H9 (cell line): ENCODE measurements around the gene ARPC1B. TPM values are rescaled to one million over a fixed set of nuclear protein-coding genes. Genes with fewer than 3 reads are reported as not detected.

ENCODE experiments used
- DNase-seq: peaks from one replicate; pipeline ENCODE4 v3.0.0-alpha.2; 2017
- H2AFZ ChIP-seq: one replicate; pipeline ENCODE4 v1.6.1; 2013; ENCODE audit warnings: mild to moderate bottlenecking, low read length, control low read depth, moderate library complexity
- H2AK5ac ChIP-seq: 2 replicates; pipeline ENCODE4 v1.6.1; 2013; ENCODE audit warnings: low read length, control low read depth, mixed read lengths; ENCODE audit not compliant: insufficient read length
- H2BK120ac ChIP-seq: one replicate; pipeline ENCODE4 v1.6.1; 2013; ENCODE audit warnings: low read depth, mild to moderate bottlenecking, low read length, control low read depth, inconsistent platforms; ENCODE audit not compliant: poor library complexity, severe bottlenecking
- H2BK12ac ChIP-seq: 2 replicates; pipeline ENCODE4 v1.6.1; 2013; ENCODE audit warnings: low read length, control low read depth, mixed read lengths, low read depth; ENCODE audit not compliant: insufficient read length
- H2BK15ac ChIP-seq: 2 replicates; pipeline ENCODE4 v1.6.1; 2013; ENCODE audit warnings: low read depth, low read length, control low read depth
- H2BK20ac ChIP-seq: one replicate; pipeline ENCODE4 v1.6.1; 2013; ENCODE audit warnings: low read depth, mild to moderate bottlenecking, low read length, control low read depth, inconsistent platforms; ENCODE audit not compliant: poor library complexity, severe bottlenecking
- H2BK5ac ChIP-seq: 2 replicates; pipeline ENCODE4 v1.6.1; 2013; ENCODE audit warnings: low read length, control low read depth, mixed read lengths; ENCODE audit not compliant: insufficient read length
- H3K14ac ChIP-seq: 2 replicates; pipeline ENCODE4 v1.6.1; 2013; ENCODE audit warnings: low read length, control low read depth; ENCODE audit not compliant: insufficient read depth
- H3K18ac ChIP-seq: 2 replicates; pipeline ENCODE4 v1.6.1; 2013; ENCODE audit warnings: low read depth, mild to moderate bottlenecking, mixed read lengths, low read length, control low read depth; ENCODE audit not compliant: insufficient read length
- H3K23ac ChIP-seq: 2 replicates; pipeline ENCODE4 v1.6.1; 2013; ENCODE audit warnings: low read length, control low read depth, mixed read lengths, low read depth; ENCODE audit not compliant: insufficient read length
- H3K23me2 ChIP-seq: 2 replicates; pipeline ENCODE4 v1.6.1; 2013; ENCODE audit warnings: low read depth, mild to moderate bottlenecking, mixed read lengths, low read length, control low read depth; ENCODE audit not compliant: insufficient read length, poor library complexity, severe bottlenecking
- H3K27ac ChIP-seq: 2 replicates; pipeline ENCODE4 v1.5.1; 2013; ENCODE audit warnings: low read length, control low read depth, mixed read lengths, low read depth; ENCODE audit not compliant: insufficient read length
- H3K27me3 ChIP-seq: 2 replicates; pipeline ENCODE4 v1.6.1; 2013; ENCODE audit warnings: low read length, control low read depth, inconsistent platforms; ENCODE audit not compliant: insufficient read depth
- H3K4ac ChIP-seq: 2 replicates; pipeline ENCODE4 v1.6.1; 2013; ENCODE audit warnings: low read depth, mild to moderate bottlenecking, control low read depth, inconsistent platforms, low read length, moderate library complexity
- H3K4me1 ChIP-seq: 2 replicates; pipeline ENCODE4 v1.6.1; 2013; ENCODE audit warnings: low read length, control low read depth, inconsistent platforms; ENCODE audit not compliant: insufficient read depth
- H3K4me2 ChIP-seq: 2 replicates; pipeline ENCODE4 v1.6.1; 2013; ENCODE audit warnings: low read length, control low read depth, mixed read lengths; ENCODE audit not compliant: insufficient read length, insufficient read depth
- H3K56ac ChIP-seq: 2 replicates; pipeline ENCODE4 v1.6.1; 2013; ENCODE audit warnings: low read depth, mild to moderate bottlenecking, mixed read lengths, low read length, control low read depth; ENCODE audit not compliant: insufficient read length
- H3K79me1 ChIP-seq: 2 replicates; pipeline ENCODE4 v1.6.1; 2013; ENCODE audit warnings: low read depth, mild to moderate bottlenecking, moderate library complexity, low read length, control low read depth, inconsistent platforms; ENCODE audit not compliant: insufficient read depth, poor library complexity, severe bottlenecking
- H3K79me2 ChIP-seq: 2 replicates; pipeline ENCODE4 v1.6.1; 2013; ENCODE audit warnings: low read length, control low read depth, inconsistent platforms; ENCODE audit not compliant: insufficient read depth
- H3K9ac ChIP-seq: 2 replicates; pipeline ENCODE4 v1.6.1; 2013; ENCODE audit warnings: low read length, control low read depth, mixed read lengths; ENCODE audit not compliant: insufficient read length; ENCODE audit errors: extremely low read depth
- H3K9me3 ChIP-seq: one replicate; pipeline ENCODE4 v1.6.1; 2013; ENCODE audit warnings: low read depth, low read length, inconsistent platforms; ENCODE audit not compliant: control insufficient read depth
- H3T11ph ChIP-seq: one replicate; pipeline ENCODE4 v1.6.1; 2013; ENCODE audit warnings: mild to moderate bottlenecking, low read length, control low read depth, inconsistent platforms
- H4K20me1 ChIP-seq: one replicate; pipeline ENCODE4 v1.6.1; 2013; ENCODE audit not compliant: control insufficient read depth, insufficient read length, insufficient read depth
- H4K5ac ChIP-seq: 2 replicates; pipeline ENCODE4 v1.6.1; 2013; ENCODE audit warnings: low read depth, mild to moderate bottlenecking, mixed read lengths, low read length, control low read depth; ENCODE audit not compliant: insufficient read length
- H4K8ac ChIP-seq: replicated peaks from 2 replicates; pipeline ENCODE4 v1.6.1; 2013; ENCODE audit warnings: low read length, control low read depth, mixed read lengths, low read depth; ENCODE audit not compliant: insufficient read length
- H4K91ac ChIP-seq: 2 replicates; pipeline ENCODE4 v1.6.1; 2013; ENCODE audit warnings: low read depth, mild to moderate bottlenecking, moderate library complexity, mixed read lengths, low read length, control low read depth; ENCODE audit not compliant: insufficient read length
- H3K27ac Mint-ChIP-seq, 3 experiments: 2 replicates in 2 of 3; 3 replicates in 1 of 3; pipeline ENCODE4 v1.8.0; 2020 to 2021; ENCODE audit warnings: mixed read lengths in 3 of 3, mild to moderate bottlenecking in 1 of 3, moderate library complexity in 1 of 3
- H3K27me3 Mint-ChIP-seq: 2 replicates; pipeline ENCODE4 v1.8.0; 2021; ENCODE audit warnings: low read depth, mild to moderate bottlenecking, moderate library complexity, mixed read lengths
- H3K36me3 Mint-ChIP-seq, 3 experiments: 2 replicates in 2 of 3; 3 replicates in 1 of 3; pipeline ENCODE4 v1.8.0; 2020 to 2021; ENCODE audit warnings: low read depth in 3 of 3, mixed read lengths in 3 of 3; ENCODE audit not compliant: insufficient read depth in 1 of 3
- H3K4me1 Mint-ChIP-seq, 2 experiments: 2 replicates each; pipeline ENCODE4 v1.8.0; 2020; ENCODE audit warnings: mixed read lengths in 2 of 2
- H3K4me3 Mint-ChIP-seq, 2 experiments: 2 replicates in 1 of 2; 3 replicates in 1 of 2; pipeline ENCODE4 v1.8.0; 2020 to 2021; ENCODE audit warnings: mild to moderate bottlenecking in 2 of 2, mixed read lengths in 2 of 2, moderate library complexity in 1 of 2
- H3K9me3 Mint-ChIP-seq, 2 experiments: 2 replicates in 1 of 2; 3 replicates in 1 of 2; pipeline ENCODE4 v1.8.0; 2020; ENCODE audit warnings: mild to moderate bottlenecking in 2 of 2, mixed read lengths in 2 of 2, moderate library complexity in 1 of 2
- WGBS: extraction: QIAGEN DNeasy Blood & Tissue Kit; methylation state at CpG from one replicate; pipeline ENCODE4 v1.1.7; 2013; ENCODE audit warnings: missing lambda C conversion rate, low lambda C conversion rate, mixed read lengths; ENCODE audit not compliant: insufficient read length; ENCODE audit errors: extremely low coverage; 5-methylcytosine and 5-hydroxymethylcytosine counted together
- total RNA-seq: library from RNA; stranded (reverse); gene quantifications from 2 replicates; pipeline ENCODE4 v1.2.1, GENCODE V29; 2021
- TF ChIP-seq, protein P1 (sequence below): fragments of 200-600 bp; sonication (generic); conservative IDR thresholded peaks from 3 replicates; pipeline ENCODE4 v1.8.0; 2021; ENCODE audit warnings: antibody characterized with exemption, mild to moderate bottlenecking

The ARPC1B gene
- total RNA-seq, 1 experiment from 2014 or later: 56.3 TPM

DNA sequence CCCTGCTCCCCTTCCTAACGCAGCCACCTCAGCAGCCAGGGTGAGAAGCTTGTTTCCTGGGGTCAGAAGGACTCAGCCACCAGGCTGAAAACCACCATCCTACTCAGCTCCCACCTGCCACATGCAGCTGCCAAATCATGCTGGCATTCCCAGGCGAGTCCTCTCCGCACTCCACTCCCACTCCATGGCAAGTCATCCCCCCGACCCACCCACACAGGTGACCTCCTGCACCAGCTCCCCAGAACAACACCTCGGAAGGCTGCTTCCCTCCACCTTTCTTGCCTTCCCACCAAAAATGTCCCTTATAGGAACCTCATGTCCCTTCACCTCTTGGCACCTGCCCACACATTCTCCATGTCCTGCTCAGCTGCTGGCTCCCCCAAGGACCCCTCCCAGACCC is 29.2 kb downstream of the ARPC1B start:
- no peaks in the 10 kb centered on the region for H3K9me3 Mint-ChIP-seq
- peaks cover 14% of the 10 kb centered on the region in 2 experiments for H3K4me1 Mint-ChIP-seq
- Histone ChIP-seq H3K27me3 (no peaks in the 10 kb centered on the region), H3K23ac (no peak overlapping the region), H2BK120ac (no peak overlapping the region), H3K14ac (no peak overlapping the region), H3K4me1 (no peaks in the 10 kb centered on the region), H4K20me1 (no peaks in the 10 kb centered on the region), H2AK5ac (no peak overlapping the region), H3K9ac (no peak overlapping the region), H4K8ac (no peak overlapping the region), H2AFZ (no peak overlapping the region), H3K79me2 (peaks cover 29% of the 10 kb centered on the region; the same call in 1 of the 2 replicates), H2BK15ac (no peak overlapping the region), H3T11ph (no peak overlapping the region), H3K4ac (no peak overlapping the region), H4K91ac (no peak overlapping the region), H2BK5ac (no peak overlapping the region), H3K56ac (no peak overlapping the region), H3K79me1 (peaks cover 12% of the 10 kb centered on the region), H4K5ac (no peak overlapping the region), H3K18ac (no peak overlapping the region), H3K27ac (no peak overlapping the region), H3K4me2 (no peak overlapping the region), H2BK20ac (no peak overlapping the region), H3K9me3 (no peaks in the 10 kb centered on the region), H2BK12ac (no peak overlapping the region), H3K23me2 (peaks cover 9% of the 10 kb centered on the region)
- DNase-seq: no peak
- WGBS: no CpG with 5 or more reads among the region's 5 CpGs
- H3K36me3 Mint-ChIP-seq: peaks cover 38 to 65% (median 59%) of the 10 kb centered on the region in 3 experiments
- H3K27ac Mint-ChIP-seq: peak overlapping the region in 2 of 3 experiments; percentile 24 to 65; a peak in 4 of 7 replicates
- TF ChIP-seq, protein P1, sequence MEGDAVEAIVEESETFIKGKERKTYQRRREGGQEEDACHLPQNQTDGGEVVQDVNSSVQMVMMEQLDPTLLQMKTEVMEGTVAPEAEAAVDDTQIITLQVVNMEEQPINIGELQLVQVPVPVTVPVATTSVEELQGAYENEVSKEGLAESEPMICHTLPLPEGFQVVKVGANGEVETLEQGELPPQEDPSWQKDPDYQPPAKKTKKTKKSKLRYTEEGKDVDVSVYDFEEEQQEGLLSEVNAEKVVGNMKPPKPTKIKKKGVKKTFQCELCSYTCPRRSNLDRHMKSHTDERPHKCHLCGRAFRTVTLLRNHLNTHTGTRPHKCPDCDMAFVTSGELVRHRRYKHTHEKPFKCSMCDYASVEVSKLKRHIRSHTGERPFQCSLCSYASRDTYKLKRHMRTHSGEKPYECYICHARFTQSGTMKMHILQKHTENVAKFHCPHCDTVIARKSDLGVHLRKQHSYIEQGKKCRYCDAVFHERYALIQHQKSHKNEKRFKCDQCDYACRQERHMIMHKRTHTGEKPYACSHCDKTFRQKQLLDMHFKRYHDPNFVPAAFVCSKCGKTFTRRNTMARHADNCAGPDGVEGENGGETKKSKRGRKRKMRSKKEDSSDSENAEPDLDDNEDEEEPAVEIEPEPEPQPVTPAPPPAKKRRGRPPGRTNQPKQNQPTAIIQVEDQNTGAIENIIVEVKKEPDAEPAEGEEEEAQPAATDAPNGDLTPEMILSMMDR: no peak
- no peak overlapping the region for H3K4me3 Mint-ChIP-seq
- no peaks in the 10 kb centered on the region; the same call in 1 of the 2 replicates for H3K27me3 Mint-ChIP-seq
